Astrocyte of the spinal cord (primary cell): ENCODE measurements around the gene RSPRY1.

Experiments used
- DNase-seq: peaks from one replicate; pipeline ENCODE4 v3.0.0; 2011; ENCODE audit warnings: low read depth, low spot score
- H3K4me3 ChIP-seq: 2 replicates; pipeline ENCODE4 v1.5.1; 2011; ENCODE audit warnings: low read depth, mild to moderate bottlenecking, low read length, moderate library complexity
- in situ Hi-C: cut with HindIII; loops from 2 replicates; pipeline ENCODE4 v1.10.0; 2017; ENCODE audit warnings: low sequenced_read_pairs
- TF ChIP-seq, protein P1 (sequence below): IDR thresholded peaks from 2 replicates; pipeline ENCODE4 v1.5.1; 2012; ENCODE audit warnings: low read depth, mild to moderate bottlenecking, low read length, inconsistent platforms

Gene RSPRY1

DNA sequence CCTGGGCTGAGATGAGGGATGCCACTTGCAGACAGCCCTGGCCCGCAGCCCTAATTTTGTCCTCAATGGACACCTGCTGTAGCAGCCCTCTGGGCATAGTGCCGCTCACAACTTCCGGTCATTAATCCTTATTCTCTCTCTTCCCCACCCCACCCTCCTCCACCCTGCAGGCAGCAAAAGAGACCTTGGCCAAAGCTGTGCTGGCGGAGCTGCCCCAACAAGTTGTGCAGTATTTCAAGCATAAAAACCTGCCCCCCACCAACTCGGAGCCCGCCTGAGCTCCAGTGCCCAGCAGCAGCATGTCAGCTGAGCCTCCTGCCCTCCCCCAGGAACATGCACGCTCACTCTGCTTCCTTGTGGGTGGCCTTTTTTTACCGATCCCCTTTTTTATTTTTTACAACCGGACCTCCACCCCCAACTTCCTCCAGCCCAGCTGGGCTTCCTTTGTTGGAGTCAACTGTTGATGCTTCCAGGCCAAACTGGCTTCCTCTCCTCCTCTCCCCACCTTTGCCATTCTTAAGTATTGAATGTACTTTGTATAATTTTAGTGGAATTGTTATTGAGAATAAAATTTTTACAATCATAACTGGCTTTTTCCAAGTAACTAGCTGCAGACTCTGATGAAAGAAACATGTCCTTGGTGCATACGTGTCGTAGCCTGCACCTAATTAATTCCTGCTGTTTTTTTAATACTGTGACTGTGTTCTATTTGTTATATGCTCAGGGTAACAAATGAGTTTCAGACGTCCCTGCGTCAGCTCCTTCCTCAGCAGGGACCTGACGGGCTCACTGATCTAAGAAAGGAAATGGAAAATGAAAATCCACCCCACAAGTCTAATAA lies 38.5 kb upstream of the RSPRY1 start:
- in situ Hi-C loops = no loop called here
- TF ChIP-seq, protein P1, sequence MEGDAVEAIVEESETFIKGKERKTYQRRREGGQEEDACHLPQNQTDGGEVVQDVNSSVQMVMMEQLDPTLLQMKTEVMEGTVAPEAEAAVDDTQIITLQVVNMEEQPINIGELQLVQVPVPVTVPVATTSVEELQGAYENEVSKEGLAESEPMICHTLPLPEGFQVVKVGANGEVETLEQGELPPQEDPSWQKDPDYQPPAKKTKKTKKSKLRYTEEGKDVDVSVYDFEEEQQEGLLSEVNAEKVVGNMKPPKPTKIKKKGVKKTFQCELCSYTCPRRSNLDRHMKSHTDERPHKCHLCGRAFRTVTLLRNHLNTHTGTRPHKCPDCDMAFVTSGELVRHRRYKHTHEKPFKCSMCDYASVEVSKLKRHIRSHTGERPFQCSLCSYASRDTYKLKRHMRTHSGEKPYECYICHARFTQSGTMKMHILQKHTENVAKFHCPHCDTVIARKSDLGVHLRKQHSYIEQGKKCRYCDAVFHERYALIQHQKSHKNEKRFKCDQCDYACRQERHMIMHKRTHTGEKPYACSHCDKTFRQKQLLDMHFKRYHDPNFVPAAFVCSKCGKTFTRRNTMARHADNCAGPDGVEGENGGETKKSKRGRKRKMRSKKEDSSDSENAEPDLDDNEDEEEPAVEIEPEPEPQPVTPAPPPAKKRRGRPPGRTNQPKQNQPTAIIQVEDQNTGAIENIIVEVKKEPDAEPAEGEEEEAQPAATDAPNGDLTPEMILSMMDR = no peak
- DNase-seq = peak; percentile 19
- no peak overlapping the region for H3K4me3 ChIP-seq

DNA sequence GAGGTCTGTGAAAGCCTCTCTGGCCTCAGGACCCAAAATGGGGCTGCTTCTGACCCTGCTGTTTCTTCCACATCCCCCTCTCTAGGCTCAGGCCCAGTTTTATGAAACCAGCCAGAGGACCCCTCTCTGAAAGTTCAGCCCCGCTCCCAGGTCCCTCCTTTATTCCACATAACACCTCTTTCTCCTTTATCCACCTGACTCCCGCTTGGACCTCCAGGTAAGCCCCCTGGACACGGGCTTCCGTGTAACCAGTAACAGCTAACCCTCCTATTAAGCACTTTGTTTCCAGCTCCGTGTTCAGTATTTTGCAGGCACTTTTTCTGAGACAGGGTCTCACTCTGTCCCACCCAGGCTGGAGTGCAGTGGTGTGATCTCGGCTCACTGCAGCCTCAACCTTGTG lies 37.6 kb upstream of the RSPRY1 start:
- no peak overlapping the region for H3K4me3 ChIP-seq
- in situ Hi-C loops = no loop called here
- DNase-seq = no peak
- TF ChIP-seq, protein P1 = no peak

DNA sequence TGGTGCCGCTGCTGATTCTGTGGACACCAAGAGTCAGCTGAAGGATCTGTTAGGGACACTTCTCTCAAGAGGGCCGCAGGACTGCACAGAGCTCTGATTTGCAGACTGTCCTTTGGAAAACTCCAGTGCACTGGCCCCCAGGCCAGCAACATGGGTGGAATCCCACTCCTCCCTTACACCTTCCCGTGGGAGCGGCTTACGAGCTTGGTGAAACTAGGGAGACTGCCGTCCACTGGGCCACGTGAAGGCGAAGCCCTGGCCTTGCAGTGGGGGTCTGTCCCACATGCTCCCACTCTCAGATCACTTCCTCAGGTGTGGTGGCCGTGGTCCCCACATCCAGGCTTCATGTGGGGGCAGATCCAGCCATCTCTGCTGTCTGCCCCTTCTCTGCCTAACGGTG lies 36.7 kb upstream of the RSPRY1 start:
- no peak overlapping the region for H3K4me3 ChIP-seq
- TF ChIP-seq, protein P1 = no peak
- in situ Hi-C loops = no loop called here

DNA sequence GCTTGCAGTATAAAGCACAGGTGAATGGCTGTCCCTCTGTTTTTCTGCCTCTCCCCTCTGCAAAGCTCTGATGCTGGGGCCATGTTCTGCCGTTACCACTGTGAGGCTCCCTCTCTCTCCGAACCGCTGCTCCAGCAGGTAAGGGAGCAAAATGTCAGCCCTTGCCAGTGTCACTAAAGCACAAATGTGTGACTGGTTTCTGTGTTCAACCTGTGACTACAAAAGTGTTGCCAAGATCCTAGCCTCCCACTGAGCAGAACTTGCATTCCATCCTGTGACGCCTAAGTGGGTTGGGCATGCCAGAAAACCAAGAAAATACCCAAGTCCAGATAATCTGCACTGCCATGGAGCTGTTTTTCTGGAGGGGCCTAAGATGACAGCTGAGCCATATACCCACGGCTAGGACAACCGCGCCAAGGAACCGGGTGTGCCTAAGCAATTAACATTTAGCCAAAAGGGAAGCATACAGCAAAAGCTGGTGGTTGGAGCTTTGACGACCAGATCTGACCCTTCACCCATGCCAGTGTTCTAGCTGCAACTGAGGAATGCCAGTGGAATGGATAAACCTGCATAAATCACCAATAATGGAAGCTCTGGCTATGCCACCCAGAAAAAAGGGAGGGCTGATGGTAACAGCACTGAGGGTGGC lies 35.3 kb upstream of the RSPRY1 start:
- peak; percentile 54 for DNase-seq
- in situ Hi-C loops = no loop called here
- H3K4me3 ChIP-seq = no peak overlapping the region
- TF ChIP-seq, protein P1 = no peak

More for the DNA sequence above, 36.7 kb upstream of the RSPRY1 start:
- DNase-seq = no peak

DNA sequence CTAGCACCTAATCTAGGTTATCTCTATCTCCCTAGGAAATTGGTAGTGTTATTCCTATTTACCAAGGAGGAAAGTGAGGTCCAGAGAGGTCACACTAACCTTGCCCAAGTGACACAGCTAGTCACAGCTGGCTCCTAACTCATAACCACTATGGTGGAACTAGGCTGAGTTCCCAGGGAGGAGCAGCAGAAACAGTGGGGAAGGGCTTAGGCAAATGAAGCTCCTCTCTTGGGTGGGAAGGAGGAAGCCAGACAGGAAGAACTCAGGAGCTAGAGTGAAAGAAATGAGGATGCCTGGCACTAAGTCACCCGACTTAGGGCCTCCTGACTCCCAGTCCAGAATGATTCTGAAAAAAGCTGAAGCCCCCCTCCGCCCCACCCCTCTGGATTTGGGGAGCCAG lies 34.8 kb upstream of the RSPRY1 start:
- no peak overlapping the region for H3K4me3 ChIP-seq
- in situ Hi-C loops = no loop called here
- TF ChIP-seq, protein P1 = no peak
- no peak for DNase-seq

DNA sequence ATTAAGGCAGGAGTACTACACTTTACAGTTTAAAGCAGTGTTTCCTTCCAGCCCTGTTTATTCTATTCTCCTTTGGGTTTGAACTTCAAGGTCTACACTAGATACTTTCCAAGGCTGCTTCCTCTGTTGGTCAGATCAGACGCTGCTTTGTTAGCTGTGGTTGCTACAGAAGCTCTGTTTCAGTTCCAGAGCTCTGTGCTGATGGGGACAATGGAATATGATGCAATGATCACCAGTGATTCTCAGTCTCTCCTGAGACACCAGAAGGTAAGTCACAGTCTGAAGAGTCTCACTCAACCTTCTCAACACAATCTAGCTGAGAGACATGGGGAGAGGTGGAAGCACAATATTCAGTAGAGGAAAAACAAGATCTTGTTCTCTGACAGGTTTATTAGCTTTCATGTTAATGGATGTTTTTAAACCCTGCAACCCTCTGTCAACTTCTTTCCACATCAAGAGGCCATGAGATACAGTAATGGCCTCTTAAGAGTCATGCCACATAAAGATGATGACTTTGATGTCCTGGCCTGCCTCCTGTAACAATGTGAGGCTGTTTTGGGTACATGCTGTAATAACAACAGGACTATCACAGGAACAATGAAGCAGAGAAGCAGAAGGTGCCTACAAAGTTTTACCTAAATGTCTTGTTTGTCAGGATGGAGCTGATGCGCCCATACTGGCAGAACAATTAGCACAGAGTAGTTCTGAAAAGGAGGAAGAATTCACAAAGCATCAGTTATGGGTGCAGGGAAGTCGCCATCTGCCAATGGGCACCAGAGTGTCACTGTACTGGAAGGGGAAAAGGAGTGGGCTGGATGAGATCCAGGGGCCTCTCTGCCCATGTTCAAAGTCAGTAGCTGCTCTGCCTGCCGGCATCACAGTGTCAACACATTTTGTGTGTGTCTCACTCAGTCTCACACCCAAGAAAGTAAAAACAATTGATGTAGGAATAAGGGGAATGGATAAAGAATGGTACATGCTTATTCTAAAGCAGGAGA lies 33.7 kb upstream of the RSPRY1 start:
- in situ Hi-C loops = no loop called here
- TF ChIP-seq, protein P1 = no peak
- no peak overlapping the region for H3K4me3 ChIP-seq
- DNase-seq = no peak
